ENCODE data around the gene LRMDA.

DNA sequence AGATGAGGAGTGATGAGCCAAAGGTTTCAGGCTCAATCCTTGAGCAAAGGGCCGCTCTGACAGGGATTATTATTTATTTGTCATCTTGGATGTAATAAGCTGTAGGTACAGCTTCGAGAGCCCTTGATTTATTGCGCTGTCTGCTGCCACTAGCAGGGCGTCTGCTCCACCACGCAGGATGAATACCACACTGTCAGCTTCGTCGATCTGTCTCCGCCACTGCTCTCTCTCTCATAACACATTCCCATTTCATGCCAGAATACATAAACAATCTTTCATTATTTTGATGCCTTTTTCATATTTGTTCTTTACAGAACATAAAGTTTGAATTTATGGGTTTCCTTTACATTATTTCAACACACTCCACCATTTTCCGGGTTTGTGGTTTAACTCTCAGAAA is 276.6 kb downstream of the LRMDA start:
- TF ChIP-seq CTCF (conservative IDR thresholded peaks at IDR 0.05; ENCODE audit: low read length) (no peak), EZH2phosphoT487 (IDR thresholded peaks at IDR 0.05; ENCODE audit: borderline replicate concordance, low read depth, low read length) (no peak)

Data from OCI-LY7 (cell line).